ENCODE measurements around the gene GHRHR.

Gene GHRHR

DNA sequence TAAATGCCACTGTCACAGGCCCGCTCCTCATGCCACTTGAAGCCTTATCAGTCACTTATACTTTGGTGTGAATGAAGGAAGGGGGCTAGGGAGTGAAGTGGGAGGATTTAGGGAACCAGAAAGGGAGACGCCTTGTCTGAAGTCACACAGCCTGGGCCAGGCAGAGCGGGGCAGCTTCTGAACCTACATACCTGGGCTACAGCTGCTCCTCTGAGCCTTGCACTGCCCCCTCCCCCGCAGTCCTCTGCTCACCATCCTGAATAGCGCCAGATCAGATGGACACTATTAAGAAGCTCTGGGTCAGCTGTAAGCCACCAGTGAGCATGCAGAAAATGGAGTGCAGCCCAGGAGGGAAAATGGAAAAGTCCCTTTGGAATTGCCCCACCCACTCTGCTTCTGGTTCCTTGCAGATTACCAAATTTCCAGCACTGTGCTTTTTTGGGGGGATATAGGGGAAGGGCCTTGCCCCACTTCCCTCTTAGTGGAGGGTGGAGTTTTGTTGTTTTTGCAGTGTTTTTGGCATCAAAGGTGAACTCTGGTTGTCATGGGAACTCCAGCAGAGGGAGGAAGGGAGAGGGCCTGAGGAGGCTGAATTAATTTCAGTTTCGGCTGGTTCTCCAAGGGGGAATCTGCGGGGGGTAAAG lies 53.4 kb downstream of the GHRHR start:
- DNase-seq, result no peak

DNA sequence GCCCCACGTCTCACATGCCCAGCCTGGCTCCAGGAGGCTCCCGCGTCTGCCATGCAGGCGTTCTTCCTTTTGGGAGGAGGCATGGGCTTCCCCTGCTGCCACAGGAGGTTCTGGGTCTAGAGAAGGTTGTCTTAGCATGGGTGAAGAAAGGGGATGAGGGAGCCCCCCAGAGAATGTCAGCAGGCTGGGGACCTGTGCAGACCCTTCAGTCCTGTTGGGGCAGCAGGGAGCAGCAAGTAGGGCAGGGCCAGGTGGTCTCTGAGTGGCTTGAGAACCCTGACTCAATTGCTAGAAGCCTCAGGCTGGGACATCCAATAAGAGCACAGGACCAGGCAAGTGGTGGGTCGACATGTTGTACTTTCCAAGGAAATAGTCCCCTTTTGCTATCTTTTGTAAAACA lies 54.0 kb downstream of the GHRHR start:
- DNase-seq, result no peak

- DNase-seq, result no peak
These were observed 55.8 kb downstream of the GHRHR start for GRCh38 chr7:31019509-31019908.

DNA sequence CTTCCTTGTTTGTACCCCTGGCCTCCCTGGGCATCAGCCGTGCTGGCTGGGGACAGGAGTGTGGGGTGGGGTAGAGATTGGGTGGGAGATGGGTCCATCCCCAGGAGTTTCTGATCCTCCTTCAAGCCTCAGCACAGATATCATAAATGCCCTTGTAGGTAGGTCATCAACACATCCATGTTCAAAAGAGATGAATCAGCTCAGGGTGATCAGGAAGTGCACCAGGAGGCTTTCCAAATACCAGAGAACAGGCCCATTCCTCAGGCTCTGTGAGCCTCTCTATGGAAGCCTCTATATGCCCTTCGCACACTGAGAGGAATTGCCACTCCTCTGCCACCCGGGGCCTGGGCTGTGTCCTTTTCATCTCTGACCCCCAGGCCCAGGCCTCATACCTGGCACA lies 56.4 kb downstream of the GHRHR start:
- no peak for DNase-seq

DNA sequence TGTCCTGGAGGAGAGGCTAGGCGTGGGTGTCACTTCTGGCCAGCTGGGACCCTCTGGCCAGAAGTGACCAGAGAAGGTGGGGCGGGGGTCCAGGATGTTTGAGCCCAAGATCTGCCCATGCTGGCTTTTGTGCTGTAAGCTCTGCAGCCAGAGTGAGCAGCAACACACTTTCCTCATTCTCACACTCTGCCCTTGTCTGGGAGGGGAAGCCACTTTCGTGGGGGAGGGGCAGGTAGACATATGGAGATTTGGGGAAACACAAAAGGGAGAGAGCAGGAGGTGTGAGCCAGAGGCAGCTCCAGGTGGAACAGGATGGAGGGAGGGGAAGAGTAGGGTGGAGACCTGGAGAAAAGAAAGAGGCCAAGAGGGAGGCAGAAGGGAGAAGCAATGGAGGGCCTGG lies 56.9 kb downstream of the GHRHR start:
- no peak for DNase-seq

GRCh38 chr7:31022117-31022516 lies 58.4 kb downstream of the GHRHR start:
- DNase-seq, result no peak

DNA sequence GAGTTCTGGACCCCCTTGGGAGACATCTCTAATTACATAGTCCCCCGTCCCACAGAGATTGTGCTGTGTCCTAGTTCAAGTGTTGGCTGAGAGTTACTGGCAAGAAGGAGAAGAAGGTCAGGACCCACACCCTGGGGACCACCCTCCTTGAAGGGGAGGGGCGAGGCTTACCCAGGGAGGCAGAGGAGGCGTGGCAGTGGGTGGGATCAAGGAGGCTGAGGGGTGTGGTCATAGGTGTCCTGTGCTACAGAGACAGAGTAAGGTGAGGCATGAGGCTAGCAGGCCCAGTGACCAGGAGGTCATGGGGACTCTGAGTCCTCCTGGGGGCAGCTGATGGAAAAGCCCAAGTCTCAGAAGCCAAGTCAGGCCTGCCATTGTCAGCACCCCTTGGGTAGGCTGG lies 59.0 kb downstream of the GHRHR start:
- no peak for DNase-seq

DNA sequence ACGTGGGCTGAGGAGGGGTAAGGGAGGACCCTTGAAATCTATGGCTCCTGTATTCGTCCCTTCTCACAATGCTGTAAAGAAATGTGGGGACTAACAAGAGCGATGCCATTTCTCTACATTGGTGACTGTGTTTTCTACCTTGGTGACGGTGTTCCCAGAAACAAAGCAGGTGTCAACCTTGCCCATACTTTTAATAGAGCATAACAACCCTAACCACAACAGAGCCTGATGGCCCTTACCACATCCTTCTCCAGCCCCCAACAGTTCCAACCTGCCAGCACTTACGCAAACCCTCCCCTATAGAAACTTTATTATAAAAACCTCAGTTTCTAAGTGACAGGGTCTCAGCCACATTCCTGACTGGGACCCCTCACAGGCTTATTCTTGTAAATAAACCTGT lies 60.1 kb downstream of the GHRHR start:
- no peak for DNase-seq

DNA sequence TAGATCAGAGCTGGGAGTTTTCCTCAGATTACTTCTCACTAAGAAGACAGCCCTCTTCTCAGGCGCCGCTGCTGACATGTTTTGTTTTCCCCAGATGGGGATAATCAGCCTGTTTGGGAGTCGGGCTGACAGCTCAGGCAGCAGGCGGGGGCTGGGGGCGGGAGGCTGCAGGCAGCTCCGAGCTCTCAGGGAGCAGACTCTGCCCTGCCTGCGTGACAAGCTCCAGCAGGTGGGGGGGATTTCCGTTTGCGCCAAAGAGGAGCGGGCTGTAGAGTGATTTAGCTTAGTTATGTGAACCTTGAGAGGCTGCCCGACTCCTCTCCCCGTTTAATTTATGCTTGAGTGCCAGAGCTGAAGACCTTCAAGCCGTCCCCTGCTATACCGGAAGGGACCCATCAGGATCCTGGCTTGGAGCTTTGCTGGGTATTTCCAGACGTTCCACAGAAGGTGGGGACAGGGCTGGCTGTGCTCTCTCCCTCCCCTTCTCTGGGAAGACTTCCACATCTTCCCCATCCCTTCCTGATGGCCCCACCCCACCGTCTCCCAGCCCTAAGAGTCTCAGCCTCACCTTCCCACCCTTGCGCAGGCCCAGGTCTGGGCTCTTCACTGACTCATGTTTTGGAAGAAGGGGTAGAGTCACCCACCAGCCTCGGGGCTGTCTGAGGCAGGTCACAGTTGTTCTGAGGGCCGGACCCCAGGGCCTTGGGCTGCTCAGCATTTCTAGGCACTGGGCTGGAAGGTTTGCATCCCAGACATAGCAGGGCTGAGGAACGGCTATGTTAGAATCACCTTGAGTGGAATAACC lies 63.6 kb downstream of the GHRHR start:
- DNase-seq, result no peak

DNA sequence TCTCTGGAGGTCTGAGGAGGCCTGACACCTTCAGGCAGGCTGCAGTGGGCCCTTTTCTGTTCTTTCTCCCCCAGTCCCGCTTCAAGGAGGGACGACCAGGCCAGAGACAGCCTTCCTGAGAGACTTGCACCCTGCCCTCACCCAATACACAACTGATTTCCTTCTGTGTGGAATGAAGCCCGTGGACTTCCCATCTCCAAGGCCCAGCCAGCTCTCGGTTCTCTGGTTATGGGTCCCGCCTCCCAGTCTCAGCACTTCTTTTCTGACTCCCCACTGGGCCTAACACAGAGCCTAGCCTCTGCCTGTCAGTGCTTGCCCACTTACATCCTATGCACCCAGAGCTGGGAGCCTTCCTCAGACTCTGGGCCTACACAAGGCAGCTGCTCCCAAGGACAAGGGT lies 64.3 kb downstream of the GHRHR start:
- DNase-seq, result no peak

DNA sequence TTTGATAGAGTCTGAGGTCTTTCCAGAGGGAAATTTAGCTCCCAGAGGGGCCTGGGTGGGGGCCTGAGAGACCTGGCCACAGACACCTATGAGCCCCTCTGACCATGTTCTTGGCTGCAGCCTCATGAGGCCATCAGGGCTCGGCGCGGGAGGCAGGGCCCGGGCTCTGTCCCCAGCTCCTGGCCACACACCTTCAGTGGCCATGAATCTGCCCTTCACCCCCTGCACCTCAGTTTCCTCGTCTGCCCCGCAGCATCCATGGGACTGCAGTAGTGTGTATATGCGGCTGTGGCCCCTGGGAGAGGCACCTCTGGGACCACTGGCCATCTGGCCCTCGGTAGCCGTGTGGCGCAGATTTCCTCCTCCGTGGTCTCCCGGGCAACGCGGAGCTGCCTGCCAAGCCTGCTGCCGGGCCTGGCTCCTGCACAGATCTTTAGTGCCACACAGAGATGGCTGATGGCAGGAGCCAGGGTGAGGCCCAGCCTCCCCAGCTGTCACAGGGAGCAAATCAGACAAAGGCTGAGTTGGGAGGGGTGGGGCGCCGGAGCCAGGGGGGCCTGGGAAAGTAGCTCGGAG lies 64.8 kb downstream of the GHRHR start:
- DNase-seq, result no peak

Data from NCI-H510A (cell line).